ENCODE results near the gene WASHC3.
"Not testable (repeated sequence)": the region's sequence is repeated elsewhere in the genome, so short reads cannot be mapped to it uniquely, and the experiment has no call there.

Gene WASHC3, protein sequence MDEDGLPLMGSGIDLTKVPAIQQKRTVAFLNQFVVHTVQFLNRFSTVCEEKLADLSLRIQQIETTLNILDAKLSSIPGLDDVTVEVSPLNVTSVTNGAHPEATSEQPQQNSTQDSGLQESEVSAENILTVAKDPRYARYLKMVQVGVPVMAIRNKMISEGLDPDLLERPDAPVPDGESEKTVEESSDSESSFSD

DNA sequence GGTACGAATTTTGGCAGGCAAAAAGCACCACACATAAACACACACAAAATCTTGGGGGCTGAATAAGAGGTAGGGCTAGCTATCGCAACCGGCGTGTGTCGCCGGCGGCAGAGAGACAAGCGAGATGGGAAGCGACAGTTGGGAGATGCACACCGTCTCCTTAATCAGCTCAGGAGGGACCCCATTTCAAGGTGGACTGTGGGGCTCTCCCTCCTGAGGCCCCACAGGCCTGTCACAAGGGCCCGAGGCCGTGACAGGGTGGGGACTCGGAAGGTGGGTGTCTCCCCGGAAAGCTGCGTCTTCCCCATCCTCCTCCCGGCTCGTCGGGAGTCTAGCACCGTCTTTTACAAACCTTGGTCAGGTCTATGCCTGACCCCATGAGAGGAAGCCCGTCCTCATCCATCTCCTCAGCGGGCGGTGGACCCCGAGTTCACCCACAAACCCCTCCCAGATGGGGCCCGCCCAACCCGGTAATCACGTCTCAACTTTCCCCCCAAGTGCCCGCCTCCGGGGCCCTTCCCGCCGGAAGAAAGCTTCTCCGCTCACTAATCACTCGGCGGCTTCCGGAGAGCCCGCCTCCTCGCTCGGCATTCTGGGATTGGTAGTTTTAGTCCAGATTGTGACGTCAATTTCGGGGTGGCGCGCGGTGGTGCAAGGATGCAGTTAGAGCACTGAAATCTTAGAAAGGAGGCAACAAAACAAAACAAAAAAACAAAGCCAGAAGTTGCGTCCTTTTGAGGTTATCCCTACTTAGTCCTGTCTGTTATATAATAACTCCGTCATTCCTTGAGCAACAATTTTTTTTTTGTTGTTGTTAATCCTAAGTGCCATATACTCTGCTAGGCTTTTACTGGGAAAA is at the start of gene WASHC3:
TSS of gene WASHC3 (minus strand) at position 432 of the 859 bp plus-strand sequence. CDS start at position 403, 29 bp downstream.
- DNase-seq, result peak; percentile 97

DNA sequence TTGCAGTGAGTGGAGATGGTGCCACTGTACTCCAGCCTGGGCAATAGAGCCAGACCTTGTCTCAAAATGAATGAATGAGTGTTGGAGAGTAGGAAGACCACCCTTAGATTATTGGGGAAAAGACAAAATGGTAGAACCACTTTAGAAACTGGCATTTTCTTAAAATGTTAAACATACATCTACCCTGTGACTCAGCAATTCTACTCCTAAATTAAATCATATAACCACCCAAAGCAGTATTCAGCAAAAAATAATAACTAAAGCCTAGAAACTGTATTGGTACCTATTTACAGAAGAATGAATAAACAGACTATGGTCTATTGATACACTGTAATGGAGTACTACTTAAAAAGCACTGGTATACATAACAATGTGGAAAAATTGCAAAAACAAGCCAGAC is 49.0 kb upstream of the WASHC3 start:
- DNase-seq, result no peak

DNA sequence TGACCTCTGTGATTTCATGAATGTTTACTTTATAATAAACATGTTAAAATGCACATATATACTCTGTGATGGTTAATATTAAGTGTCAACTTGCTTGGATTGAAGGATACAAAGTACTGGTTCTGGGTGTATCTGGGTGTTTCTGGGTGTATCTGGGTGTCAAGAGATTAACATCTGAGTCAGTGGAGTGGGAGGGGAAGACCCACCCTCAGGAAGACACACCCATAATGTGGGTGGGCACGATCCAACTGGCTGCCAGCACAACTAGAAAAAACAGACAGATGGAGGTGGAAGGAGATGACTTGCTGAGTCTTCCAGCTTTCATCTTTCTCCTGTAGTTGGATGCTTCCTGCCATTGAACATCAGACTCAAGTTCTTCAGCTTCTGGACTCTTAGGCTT is 46.2 kb upstream of the WASHC3 start:
- no peak for DNase-seq

DNA sequence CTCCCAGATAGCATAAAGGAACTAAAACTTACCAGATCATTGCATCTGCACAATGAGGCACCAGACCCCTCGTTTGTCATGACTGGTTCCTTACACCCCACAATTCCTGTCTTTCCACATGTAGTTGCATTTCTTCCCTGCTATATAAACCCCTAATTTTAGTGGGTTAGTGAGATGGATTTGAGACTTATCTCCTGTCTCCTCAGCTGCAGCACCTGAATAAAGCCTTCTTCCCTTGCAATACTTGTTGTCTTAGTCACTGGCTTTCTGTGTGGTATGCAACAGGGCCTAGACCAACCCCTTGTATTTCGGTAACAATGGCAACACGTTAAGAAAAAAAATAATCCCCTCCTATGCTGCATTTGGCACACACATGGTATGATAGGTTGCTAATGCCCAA is 45.1 kb upstream of the WASHC3 start:
- no peak for DNase-seq

DNA sequence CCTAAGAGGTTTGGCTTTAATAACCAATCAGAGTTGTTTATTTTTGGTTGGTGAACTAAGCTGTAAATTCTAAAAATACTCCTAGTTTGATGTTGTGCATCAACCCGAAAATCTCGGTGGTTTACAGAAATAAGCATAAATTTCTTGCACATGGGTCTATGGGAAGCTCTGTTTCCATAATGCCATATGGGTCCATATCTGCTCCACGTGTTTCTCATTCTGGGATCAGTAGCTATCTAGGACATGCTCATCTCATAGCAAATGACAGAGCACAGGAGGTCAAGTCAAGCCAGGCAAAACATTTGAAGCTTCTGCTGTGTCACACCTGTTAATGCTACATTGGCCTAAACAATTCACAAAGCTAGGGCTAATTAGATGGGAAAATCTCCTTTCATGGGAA is 35.1 kb upstream of the WASHC3 start:
- DNase-seq, result no peak

DNA sequence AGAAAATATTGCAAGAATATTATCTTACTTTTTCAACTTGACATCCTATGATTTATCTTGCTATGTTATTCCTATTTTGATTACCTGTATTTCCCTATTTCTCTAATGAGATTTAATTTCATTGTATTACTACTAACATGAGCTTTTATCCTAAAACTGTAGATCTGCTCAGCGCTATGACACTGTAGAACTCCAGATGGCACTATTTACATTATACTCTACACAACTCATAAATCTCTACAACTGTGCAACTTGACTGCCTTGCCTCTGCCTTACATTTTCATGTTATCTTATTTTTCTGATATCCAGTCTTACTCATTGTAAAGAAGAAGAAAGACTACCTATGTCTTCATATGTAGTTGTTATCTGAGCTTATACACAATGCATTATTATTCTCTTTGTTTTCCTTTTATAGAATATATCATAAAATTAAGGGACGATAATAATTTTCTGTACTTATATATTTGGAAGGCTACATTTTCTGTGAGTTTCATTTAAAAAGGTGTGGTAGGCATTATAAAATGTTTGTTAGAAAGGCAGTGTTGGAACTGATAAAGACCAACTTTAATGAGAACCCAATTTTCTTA is 34.0 kb upstream of the WASHC3 start:
- DNase-seq, result peak; percentile 26

DNA sequence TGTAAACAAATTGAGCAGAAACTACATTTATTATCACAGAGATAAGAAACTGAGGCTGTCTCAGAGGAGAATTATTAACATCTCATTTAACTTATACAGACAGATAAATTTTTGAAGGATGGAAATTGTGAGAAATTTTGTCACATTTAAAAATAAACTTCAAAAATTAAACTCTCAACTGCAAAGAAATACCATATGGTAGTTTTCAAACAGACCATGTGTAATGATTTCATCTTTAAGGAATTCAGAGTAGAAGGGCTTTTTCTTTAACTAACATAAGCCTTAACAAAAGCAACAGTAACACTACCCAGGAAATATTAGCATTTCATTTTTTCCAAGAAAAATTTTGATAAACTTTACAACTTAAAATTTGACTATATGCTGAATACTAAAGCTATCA is 31.5 kb upstream of the WASHC3 start:
- no peak for DNase-seq

DNA sequence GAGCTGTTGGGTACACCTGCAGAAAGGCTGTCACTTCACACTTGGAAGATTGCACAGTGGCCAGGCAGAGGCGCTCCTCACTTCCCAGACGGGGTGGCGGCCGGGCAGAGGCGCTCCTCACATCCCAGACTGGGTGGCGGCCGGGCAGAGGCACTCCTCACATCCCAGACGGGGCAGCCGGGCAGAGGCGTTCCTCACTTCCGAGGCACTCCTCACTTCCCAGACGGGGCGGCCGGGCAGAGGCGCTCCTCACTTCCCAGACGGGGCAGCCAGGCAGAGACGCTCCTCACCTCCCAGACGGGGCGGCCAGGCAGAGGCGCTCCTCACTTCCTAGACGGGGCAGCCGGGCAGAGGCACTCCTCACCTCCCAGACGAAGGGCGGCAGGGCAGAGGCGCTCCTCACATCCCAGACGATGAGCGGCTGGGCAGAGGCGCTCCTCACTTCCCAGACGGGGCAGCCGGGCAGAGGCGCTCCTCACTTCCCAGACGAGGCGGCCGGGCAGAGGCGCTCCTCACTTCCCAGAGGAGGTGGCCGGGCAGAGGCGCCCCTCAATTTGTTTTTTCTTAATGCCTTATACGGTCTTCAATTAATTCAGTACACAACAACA is 27.5 kb upstream of the WASHC3 start:
- not testable (repeated sequence) for DNase-seq

DNA sequence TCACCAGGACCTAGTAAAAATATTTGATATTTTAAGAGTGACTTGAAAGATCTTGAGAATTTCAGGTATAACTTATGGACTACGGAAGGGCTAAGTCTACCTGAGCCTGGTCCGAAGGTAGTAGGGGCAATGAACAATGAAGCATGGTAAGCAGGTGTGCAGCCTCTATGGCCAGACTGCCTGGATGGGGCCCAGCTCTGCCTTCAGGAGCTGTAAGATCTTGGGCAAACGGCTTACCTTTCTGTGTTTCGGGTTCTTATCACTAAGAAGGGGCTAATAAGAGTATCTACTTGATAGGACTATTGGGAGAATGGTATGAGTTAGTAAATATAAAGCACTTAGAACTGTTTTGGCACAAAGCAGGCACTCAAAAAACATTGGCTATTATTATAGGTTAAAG is 19.1 kb upstream of the WASHC3 start:
- no peak for DNase-seq

DNA sequence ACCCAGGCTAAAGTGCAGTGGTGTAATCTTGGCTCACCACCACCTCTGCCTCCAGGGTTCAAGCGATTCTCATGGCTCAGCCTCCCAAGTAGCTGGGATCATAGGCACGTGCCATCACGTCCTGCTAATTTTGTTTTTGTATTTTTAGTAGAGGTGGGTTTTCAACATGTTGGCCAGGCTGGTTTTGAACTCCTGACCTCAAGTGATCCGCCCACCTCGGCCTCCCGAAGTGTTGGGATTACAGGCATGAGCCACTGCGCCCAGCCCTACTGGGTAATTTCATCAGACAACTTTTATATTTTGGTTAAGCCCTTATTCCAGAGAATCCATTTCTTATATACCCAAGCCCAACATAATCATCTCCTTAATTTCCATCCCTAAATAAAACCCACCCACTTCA is 10.3 kb upstream of the WASHC3 start:
- not testable (repeated sequence) for DNase-seq

DNA sequence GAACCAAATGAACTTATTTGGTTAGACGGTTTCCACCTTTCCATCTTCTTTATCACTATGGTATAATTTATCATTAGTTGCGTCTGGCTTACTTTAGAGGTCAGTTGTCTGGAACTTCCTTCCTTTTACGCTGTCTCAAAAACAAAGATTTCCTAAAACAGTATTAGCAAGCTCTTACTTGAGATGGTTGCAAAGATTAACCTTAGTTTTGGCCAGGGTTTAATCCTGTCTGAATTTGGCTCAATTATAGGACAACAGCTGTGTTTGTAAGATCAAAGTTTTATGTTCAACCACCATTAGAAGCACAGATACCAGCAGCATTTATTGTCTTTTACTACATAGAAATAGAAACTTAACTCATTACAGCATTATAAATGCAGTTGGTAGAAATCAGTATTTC is 7.9 kb upstream of the WASHC3 start:
- DNase-seq, result no peak

DNA sequence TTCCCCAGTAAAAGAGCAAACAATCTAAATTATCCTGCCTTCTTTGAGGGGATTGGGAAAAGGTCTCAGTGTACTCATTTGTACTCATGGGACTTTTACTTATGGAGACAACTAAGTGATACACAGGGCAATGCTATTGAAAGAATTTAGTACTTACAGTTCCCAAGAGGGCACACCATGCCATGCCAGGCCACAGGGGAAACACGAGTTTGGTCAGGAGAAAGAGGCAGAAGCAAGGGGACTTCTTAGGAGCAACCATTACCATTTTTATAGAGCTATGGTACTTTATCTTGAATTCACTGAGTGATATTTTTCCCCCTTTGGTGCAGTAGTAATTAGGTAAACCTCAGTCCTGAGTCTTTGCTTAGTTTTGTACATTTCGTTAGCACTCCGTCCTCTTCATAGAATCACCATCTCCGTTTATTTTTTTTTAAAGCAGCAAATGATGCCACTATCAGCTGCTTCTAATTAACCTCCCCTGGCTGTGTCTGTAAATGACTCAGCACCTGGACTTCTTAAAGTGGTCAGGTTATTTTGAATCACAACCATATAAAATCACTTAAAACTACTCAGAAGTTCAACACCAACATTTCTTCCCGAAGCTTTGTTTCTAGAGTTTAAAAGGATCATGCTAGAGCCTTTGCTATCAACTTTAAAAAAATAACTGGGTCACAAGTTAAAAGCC is 5.9 kb upstream of the WASHC3 start:
- no peak for DNase-seq

DNA sequence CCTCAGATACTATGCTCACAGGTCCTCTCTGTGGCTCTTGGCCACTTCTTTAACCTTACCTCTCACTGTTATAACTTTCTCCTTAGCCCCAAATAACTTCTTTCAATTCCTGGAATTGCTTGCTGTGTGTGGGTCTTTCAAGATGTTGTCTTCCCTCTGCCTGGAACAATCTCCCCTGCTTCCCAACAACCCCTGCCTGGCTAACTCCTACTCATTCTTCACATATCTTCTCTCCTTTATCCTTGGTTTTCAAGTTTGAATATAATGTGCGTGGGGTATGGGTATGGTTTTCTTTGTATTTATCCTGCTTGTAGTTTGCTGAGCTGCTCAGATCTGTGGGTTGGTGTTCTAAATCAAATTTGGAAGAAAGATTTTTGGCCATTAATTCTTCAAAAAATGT is 2.7 kb upstream of the WASHC3 start:
- DNase-seq, result no peak

DNA sequence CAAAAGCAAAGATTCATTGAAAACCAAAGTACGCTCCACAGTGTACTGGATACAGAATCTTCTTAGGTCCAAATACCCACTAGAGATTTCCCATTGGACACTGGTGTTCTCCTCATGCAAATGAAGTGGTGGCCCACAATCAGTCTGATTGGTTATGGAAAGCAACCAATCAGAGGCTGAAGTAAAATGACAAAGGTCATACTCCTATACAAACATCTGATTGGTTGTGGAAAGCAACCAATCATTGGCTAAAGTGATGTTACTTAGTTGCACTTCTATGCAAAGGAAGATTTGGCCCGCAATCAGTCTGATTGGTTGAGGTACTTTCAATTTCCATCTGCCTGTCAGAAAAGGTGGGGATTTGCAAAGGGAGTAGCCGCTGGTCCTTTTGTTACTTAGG is 1.3 kb upstream of the WASHC3 start:
- no peak for DNase-seq

DNA sequence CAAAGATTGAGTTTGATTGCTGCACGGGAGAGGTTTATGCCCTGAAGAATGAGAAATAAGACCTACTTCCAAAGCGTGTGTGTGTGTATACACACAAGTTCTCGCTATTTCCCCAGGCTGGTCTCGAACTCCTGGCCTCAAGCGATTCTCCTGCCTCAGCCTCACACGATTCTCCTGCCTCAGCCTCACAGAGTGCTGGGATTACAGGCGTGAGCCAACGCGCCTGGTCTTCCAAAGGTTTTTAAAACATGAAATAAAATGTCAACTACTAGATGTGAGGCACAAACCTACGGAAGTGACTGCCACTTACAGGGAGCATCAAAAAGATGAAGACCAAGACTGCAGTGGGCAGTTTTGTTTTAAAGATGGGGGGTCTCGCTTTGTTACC is 622 bp upstream of the WASHC3 start:
- no peak for DNase-seq

DNA sequence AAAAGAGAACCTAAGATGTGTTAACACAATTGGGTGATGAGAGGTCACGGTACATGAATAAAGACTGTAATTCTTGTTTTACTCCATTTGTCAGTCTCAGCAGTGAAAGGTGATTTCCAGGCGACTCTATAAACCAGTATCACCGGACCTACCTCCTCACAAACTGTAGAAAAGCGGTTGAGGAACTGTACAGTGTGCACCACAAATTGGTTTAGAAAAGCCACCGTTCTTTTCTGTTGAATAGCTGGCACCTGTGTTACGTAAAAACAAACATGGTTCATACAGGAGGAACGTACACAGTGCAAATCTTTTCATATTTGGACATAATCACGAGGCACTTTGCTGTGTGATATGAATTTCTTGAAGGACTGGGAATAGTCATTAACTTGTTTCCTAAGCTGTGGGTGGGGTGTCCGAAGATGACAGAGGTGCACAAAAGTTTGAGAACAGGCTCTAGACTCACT is 663 bp downstream of the WASHC3 start:
- peak; percentile 70 for DNase-seq

DNA sequence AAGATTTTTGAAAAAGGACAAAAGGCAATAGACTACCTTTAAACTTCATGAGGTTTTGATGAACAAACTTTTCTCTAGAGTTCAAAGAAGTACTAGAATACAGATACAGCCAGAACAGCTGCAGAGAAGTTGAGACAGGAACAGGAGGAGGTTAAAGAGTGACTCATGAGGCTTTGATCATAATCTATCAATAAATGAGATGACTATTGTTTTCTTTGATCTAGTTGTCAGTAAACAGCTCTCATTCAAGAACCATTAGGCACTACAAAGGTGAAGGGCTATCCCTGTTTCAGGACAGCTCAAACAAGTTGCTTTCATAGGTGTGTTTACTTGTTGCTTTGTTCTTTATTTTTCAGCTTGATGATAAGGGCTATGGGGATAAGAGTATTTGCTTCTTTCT is 2.4 kb downstream of the WASHC3 start:
- peak; percentile 74 for DNase-seq

DNA sequence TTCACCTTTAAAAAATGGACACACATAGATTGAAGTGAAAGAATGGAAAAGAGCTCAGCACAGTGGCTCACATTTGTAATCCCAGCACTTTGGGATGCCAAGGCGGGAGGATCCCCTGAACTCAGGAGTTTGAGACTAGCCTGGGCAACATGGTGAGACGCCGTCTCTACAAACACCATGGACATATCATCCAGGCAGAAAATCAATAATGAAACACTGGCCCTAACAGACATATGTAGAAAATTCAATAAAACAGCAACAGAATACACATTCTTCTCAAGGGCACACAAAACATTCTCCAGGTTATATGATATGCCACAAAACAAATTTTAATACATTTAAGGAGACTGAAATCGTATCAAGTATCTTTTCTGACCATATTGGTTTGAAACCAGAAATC is 7.4 kb downstream of the WASHC3 start:
- DNase-seq, result no peak

DNA sequence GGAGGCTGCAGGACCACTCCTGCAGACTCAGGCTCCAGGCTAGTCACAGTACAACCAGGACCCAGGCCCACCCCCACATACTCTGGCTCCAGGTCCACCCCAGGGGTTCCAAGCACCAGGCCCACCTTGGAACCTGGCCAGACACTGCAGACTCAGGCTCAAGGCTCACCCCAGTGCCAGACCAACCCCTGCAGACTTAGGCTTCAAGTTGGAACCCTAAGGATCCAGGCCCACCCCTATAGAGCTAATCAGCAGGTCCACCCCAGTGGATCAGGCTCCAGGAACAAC is 8.8 kb downstream of the WASHC3 start:
- no peak for DNase-seq

DNA sequence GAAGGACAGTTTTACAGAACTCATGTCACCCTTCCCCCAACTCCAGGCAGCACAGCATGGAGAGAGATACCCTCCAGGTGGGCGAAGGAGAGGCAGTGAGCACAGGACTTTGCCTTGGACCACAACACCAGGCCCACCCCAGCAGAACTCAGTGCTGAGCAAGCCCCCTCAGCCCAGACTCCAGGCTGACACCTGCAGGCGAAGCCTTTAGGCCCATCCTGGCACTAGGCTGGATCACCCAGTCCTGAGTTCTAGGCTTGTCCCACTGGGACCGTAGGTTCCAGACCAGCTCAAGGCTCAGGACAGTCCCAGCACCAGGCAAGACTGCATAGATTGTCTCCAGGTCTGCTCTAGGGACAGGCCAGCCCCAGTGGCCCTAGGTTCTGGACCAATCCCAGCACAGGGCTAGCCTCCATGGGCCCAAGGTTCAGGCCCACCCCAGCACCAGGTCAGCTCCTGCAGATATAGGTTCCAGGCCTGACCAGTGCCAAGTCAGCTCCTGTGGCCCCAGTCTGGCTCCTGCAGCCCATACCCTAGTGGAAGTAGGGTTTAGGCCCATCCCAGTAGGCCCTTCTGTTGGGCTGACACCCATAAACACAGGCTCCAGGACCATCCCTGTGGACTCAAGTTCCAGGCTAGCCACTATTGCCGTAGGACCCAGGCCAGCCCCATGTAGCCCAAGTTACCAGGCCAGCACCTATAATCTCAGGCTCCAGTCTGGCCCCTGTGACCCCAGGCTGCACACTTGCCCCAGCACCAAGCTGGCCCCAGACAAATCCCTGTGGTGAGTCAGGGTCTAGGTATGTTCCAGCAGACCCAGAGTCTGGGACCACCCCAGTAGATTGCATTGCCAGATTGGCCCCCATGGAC is 9.4 kb downstream of the WASHC3 start:
- no peak for DNase-seq

DNA sequence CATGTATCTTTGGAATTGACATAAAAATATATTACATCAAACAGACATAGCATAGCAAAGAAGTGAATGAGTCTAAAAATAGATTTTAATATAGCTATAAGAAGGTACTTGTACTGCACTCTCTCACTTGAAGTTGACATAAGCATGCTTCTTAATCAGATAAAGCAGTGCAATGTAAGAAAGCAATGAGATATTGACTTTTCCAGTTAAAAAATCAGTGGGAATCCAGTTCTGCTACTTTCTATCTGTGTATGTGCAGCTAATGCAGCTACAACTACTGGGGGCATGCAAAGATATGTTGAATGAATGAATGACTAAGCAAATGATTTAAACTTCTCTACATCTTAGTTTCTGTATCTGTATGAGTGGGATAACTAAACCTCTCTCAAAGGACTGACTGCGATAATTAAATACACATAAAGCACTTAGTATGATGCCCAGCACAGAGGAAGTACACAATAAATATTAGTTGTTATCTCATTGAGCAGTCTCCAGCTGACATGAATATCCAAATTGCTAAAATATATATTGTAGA is 10.3 kb downstream of the WASHC3 start:
- peak; percentile 21 for DNase-seq

Data from activated CD4-positive, alpha-beta T cell treated with anti-CD3 and anti-CD28 coated beads, Interleukin-10, Interleukin-2, amounts not matched to agents 100 ng/mL and 50 ng/mL, durations not matched to agents 16 hours and 8 hours (primary cell).